Inferior parietal cortex (tissue), 1 donor: ENCODE data around the gene LTA.
A peak's percentile ranks its signal among the peaks of the same experiment; 100 is the strongest.

ENCODE experiments used
- DNase-seq: peaks from one replicate; pipeline ENCODE4 v3.0.0-alpha.2; 2016; ENCODE audit errors: extremely low spot score

Gene LTA

GRCh38 chr6:31572041-31572911 is at the start of gene LTA:
Gene LTA, plus strand, starts transcription at chr6:31572289. Its CDS starts 454 bp downstream, at chr6:31572743.
- DNase-seq: no peak

GRCh38 chr6:31525553-31525931 is 46.5 kb upstream of the LTA start:
- DNase-seq: no peak

- DNase-seq: no peak
Observed at GRCh38 chr6:31525932-31526591, 46.0 kb upstream of the LTA start.

- no peak for DNase-seq
Observed at GRCh38 chr6:31528307-31528777, 43.7 kb upstream of the LTA start.

GRCh38 chr6:31528821-31529328 is 43.2 kb upstream of the LTA start, which contains the start of gene MCCD1:
Gene MCCD1, plus strand, starts transcription at chr6:31528962. Its CDS starts 53 bp downstream, at chr6:31529015.
- no peak for DNase-seq

GRCh38 chr6:31529329-31530150 is 42.5 kb upstream of the LTA start:
- DNase-seq: no peak

- DNase-seq: no peak
Observed at GRCh38 chr6:31530659-31531058, 41.4 kb upstream of the LTA start.

- DNase-seq: no peak
Observed at GRCh38 chr6:31531162-31531561, 40.9 kb upstream of the LTA start.

- no peak for DNase-seq
Observed at GRCh38 chr6:31531771-31532643, 40.1 kb upstream of the LTA start.

- no peak for DNase-seq
Observed at GRCh38 chr6:31532644-31533454, 39.2 kb upstream of the LTA start.

GRCh38 chr6:31533455-31533841 is 38.6 kb upstream of the LTA start:
- DNase-seq: no peak

- DNase-seq: no peak
Observed at GRCh38 chr6:31534011-31534410, 38.1 kb upstream of the LTA start.

- DNase-seq: no peak
Observed at GRCh38 chr6:31534521-31535040, 37.5 kb upstream of the LTA start.

- DNase-seq: no peak
Observed at GRCh38 chr6:31535538-31536324, 36.4 kb upstream of the LTA start.

GRCh38 chr6:31538805-31539400 is 33.2 kb upstream of the LTA start:
- DNase-seq: no peak

- DNase-seq: no peak
Observed at GRCh38 chr6:31540640-31541039, 31.4 kb upstream of the LTA start.

- DNase-seq: peak; percentile 32
Observed at GRCh38 chr6:31541059-31541657, 30.9 kb upstream of the LTA start.
